HG02938 (cell line): ENCODE data around the gene TNRC6B.
A peak's percentile ranks its signal among the peaks of the same experiment; 100 is the strongest.
"Not testable (repeated sequence)": the region's sequence is repeated elsewhere in the genome, so short reads cannot be mapped to it uniquely, and the experiment has no call there.

Source experiments
- ATAC-seq: cut with Tn5 transposase; IDR thresholded peaks from one replicate; pipeline ENCODE4 v1.9.1; 2021; ENCODE audit warnings: mild to moderate bottlenecking, moderate library complexity; ENCODE audit not compliant: unreplicated experiment

The TNRC6B gene

DNA sequence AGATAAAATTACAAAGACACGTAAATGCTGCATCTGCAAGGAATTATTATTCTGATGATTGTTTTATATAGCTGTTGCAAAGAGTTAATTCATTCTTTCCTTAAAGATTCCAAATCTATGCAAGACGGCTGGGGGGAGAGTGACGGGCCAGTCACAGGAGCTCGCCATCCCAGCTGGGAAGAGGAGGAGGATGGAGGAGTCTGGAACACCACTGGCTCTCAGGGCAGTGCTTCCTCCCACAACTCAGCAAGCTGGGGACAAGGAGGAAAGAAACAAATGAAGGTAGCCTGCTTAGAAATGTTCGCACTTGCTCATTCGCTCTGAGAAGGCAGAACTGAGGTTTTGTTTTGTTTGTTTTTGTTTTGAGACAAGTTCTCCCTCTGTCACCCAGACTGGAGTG lies 95.6 kb downstream of the TNRC6B start:
- no peak for ATAC-seq

DNA sequence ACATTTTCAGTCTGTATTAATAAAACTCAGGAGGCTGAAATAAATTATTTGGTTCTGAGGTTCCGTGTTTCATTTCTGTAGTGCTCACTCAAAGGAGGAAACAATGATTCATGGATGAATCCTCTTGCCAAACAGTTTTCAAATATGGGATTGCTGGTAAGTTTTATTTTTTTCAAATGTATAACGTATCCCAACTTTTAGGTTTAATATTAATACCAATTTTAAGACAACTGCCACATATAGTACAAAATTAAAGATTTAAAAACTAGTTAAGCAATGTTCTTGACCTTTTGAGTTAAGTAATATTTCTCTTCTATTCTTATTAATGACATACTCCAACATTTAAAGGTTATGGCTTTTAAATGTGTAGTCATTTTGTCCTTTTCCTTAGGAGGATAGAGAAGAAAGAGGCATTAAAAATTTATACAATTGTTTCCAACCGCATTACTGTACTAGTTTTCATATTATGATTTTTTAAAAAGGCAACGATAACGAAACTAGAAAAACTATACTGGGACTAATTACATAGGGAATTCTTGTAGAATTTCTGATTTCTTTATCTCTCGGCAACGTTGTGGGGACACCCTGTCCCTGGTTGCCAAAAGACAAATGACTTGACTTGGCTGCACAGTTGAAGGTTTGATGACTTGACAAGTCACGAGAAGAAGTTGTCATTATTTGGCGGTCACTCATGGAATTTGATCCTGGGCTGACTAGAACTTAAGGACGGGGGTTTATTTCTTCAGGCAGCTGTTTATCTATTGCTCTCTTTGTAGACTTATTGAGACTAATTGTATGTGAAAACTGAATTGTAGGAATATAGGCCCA lies 99.5 kb downstream of the TNRC6B start:
- ATAC-seq = no peak

DNA sequence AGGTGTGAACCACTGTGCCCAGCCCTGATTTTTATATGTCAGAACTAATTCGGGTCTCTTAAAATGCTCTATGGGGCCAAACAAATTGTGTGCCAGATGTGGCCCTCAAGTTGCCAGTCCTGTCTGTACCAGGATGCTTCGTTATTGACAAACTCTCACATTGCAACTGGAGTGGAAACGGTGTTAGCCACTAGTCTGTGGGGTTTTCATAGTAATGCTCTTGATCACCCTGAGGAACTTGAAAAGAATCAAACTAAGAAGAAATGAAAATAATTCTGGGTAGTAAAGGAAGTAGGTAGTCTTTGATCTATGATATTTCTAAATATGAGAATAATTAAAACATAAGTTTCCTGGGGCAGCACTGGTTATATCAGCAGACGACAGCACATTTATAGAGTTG lies 101.3 kb downstream of the TNRC6B start:
- no peak for ATAC-seq

DNA sequence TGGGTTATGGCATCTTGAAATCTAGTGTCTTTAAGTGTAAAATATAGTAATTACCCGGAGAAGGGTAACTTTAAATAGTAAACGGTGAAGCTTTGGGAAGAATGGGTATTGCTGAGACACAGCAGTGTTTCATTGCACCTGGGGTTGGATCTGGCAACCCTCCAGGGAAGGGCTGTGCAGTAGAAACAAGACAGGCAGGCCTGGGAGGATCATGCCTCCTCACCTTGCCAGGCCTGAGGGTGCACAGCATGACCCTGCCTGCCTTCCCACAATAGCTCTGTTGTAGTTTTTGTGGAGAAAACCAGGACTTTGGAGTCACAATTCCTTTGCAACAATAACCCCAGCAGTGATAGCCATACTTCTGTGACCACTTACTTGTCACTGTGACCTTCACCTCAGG lies 104.0 kb downstream of the TNRC6B start:
- no peak for ATAC-seq

DNA sequence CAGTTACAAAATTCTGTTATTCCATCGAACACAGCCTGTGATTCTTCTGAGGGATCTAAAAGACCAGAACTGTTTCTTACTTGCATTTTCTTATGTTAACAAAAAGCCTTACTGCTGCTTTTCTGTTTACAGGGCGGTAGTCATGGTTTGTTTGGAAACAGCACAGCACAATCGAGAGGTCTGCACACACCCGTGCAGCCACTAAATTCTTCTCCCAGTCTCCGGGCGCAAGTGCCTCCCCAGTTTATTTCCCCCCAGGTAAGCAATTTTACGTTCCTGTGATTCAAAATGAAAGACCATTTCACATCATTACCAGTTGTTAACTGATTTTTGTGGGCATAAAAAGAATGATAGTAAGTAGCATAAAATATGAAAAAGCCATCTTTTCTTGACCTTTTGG lies 107.8 kb downstream of the TNRC6B start:
- no peak for ATAC-seq

DNA sequence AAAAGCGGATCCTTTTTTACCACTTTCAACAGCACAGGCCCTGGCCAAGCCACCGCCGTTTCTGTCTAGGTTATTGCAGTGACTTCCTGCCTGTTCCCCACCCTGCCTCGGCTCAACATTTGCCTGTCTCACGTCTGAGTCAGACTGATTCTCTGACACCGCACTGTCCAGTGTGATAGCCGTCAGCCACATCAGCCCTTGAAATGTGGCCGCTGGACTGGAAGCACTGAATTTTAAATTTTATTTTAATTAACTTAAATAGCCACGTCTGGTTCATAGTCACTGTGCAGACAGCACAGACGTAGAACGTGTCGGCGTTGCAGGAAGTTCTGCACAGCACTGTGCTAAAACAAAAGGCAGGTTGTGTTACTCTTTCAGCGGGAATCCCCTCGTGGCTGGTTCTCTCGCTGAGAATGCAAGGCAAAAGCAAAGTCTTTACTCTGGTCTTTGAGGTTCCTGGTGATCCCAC lies 112.3 kb downstream of the TNRC6B start:
- peak; percentile 51 for ATAC-seq

DNA sequence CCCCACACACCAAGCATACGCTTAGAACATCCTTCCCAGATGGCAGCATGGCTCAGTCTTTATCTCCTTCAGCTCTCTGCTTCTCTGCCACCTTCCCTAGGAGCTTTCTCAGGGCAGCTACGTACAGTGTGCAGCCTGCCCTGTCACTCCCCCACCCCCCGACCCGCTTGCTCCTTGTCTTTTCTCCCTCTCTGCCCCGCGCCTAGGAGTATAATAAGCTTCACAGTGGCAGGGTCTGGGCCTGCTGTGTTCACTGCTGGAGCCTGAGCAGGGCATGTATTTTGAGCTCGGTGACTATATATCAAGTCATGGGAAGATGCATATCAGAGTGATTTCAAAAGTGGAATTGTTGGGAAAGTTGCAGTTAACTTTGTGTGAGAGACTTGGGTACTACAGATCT lies 112.8 kb downstream of the TNRC6B start:
- ATAC-seq = no peak

DNA sequence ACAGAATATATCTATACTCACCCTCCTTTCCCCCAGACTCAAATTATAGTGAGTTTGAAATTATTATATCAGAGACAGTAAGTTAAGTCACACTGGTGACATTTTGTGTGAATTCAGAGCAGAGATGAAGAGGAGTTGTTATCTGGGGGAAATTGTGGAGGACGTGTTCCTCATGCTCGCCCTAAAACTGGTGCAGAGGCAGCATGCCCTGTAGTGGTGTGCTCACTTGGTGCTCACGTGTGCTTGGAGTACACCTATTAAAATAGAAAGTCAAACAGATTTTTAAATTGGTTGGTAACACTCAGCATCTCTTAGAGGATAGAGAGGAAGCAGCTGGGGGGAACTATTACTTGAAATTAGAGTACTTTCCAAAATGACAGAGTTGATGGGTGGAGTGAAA lies 117.0 kb downstream of the TNRC6B start:
- ATAC-seq = no peak

DNA sequence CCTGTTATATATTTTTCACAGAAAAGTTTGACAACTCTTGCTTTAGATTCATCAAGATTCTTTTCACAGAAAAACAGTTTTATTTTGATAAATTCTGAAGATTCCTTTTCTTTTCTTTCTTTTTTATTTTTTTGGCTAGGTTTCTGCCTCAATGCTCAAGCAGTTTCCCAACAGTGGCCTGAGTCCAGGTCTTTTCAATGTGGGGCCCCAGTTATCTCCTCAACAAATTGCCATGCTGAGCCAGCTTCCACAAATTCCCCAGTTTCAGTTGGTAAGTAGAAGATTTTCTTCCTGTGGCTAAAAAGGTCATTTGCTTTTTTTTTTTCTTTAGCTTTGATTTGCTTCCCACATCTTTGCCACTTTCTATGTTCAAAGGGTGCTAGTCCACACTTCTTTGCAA lies 122.6 kb downstream of the TNRC6B start:
- no peak for ATAC-seq

DNA sequence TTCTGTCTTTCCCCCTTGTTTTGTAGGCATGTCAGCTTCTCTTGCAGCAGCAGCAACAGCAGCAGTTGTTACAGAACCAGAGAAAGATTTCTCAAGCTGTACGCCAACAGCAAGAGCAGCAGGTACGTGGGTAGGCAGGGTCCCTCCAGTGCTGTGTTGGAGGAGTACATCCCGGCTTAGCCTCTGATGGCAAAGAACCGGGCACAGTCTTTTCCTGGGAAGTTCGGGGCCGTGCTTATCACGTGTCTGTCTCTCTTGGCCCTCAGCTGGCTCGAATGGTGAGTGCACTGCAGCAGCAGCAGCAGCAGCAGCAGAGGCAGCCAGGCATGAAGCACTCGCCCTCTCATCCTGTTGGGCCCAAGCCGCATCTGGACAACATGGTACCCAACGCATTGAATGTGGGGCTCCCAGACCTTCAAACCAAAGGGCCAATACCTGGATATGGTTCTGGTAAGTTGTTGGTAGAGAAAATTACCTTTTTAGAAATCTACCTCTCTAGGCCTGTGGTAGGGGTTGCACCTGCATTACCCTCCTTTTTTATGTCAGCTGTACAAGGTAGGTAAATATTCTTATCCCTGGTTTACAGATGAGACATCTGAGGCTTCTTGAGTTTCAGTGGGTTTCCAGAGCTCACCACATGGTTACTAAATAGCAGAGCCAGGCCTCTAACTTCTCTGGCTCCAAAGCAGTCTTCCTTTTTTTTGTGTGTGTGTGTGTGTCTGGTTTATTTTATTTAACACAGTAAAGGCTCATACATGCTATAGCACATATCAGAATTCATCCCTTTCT lies 123.4 kb downstream of the TNRC6B start:
- peak; percentile 91 for ATAC-seq

DNA sequence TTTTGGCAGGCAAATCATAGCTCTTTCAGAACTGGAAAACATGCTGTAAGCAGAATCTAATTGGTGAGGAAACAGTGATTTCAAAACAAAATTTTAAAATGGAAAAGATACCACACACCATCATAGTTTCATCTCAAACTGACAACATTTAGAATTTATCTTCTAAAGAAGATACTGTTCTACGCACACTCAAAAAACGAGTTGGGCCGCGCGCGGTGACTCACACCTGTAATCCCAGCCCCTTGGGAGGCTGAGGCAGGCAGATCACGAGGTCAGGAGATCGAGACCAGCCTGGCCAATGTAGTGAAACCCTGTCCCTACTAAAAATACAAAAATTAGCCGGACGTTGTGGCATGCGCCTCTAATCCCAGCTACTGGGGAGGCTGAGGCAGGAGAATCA lies 124.4 kb downstream of the TNRC6B start:
- no peak for ATAC-seq

DNA sequence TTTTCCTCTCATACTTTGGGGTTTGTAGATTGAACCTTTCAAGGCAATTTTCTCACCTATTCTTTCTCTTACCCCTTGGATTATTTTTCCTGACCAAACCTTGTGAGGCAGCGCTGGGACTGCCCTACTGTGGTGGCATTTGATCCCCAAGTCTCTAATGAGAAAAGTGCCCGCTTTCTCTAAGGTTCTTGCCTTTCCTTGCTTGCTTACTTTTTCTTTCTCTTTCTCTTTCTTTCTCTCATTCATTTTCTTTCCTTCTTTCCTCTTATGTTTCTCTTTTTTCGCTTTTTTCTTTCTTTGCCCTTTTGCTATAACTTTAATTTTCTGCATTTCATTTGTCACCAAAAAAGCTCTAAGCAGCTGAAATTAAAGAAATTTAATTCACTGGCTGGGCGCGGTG lies 127.9 kb downstream of the TNRC6B start:
- ATAC-seq = no peak

DNA sequence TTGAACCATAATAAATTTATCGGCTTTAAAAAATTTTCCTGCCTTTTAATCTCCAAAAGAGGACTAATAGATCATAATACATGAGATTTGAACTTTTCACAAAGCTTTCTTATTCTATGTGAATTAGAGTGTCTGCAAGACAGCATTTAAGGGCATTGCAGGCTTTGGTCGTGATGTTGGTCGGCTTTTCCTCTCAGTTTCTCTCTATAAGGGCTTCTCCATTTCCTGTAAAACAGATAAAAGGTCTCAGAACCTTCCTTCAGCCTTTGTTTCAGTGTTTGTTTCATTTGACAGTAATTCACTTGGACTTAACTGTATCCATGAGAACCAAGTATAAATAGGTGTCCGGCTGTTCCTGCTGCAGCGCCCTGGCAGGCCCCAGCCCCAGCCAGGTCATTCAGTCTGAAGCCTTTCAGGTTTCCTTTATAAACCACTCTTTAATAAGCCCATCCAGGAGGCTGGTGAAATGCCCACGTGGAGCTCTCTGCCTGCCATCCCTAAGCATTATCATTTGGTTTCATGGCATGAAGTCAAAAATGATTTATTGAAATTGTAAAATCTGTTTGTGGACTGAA lies 131.4 kb downstream of the TNRC6B start:
- ATAC-seq = no peak

DNA sequence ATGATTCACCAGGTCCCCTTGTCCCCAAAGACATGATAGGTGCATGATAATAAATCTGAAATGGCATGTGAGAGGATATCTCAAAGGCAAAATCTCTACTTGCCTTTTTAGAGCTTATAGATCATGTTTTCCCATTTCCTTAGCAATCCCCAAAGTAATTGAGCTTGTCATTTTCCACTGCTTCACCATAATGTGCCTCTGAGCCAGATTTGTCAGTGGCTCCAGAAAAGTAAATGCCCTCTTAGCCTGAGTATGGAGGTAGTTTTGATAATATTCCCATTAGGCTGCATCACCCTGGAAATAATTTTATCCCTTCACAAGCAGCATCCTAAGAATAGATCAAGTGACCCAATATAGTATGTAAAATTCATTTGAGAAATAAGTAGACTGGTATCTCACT lies 131.9 kb downstream of the TNRC6B start:
- no peak for ATAC-seq

DNA sequence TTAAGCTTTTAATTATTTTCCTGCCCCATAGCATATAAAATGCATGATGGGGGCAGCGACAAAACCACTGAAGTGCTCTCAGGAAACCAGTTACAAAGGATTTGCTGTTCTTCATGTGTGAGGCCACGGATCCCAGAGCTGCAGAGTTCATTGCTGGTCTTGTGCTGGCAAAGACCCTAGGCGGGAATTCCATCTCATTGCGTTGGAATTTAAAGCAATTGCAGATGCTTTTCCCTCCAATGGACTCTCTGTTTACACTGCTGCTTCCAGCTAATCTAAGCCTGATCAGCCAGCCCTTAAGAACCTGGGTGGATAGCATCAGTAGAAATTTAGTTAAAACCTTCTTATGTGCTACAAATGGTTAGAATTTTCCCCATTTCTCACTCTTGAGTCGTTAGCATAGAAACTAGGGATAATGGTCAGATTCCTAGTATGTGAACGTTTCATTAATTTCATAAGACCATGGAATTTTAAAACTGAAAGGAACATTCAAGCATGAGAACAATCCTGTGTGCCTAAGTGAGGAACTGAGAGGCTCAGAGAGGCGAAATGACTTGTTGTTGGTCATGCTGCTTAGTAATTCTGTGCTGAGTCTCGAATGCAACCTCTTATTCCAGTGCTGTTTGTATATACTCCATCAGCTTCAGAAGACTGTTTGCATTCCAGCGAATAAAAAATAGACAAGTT lies 132.5 kb downstream of the TNRC6B start:
- no peak for ATAC-seq

DNA sequence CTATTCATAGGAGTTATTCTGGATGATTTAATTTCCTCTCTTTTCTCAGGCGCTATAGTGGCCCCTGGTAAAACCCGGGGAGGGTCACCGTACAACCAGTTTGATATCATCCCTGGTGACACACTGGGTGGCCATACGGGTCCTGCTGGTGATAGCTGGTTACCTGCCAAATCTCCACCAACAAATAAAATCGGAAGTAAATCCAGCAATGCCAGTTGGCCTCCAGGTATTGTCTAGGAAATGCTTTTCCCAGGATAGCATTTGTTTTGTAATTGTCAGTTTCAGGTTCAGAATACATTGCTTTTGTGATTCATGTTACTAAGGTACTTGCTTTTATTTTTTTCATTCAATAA lies 133.0 kb downstream of the TNRC6B start:
- ATAC-seq = no peak

DNA sequence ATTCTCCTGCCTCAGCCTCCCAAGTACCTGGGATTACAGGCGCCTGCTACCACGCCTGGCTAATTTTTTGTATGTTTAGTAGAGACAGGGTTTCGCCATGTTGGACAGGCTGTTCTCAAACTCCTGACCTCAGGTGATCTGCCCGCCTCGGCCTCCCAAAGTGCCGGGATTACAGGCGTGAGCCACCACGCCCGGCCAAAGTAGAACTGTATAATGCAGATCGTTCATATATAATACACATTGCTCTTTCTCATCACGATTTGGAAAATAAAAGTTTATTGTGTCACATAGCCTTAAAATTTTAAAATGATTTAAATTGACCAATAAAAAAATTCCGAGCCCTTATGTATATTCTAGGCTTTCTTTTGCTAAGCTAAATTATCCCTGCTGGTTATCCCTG lies 133.9 kb downstream of the TNRC6B start:
- not testable (repeated sequence) for ATAC-seq

DNA sequence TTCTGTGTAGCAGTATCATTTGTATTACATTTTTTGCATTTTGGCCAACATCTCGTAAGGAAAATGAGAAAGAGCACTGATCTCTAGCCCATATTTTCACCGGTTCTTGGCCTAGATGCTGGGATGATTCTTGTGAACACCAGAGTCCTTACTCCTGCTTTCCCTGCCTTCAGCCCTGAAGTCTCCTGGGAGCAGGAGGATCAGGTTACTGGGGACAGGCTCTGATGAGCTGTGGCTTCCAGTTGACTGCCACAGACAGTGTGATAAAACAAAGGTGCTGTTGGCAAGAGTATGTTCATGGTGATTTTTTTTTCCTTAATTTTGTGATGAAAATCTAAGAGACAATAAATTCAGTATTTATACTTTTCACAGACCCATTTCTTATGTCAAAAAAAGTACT lies 134.3 kb downstream of the TNRC6B start:
- no peak for ATAC-seq

DNA sequence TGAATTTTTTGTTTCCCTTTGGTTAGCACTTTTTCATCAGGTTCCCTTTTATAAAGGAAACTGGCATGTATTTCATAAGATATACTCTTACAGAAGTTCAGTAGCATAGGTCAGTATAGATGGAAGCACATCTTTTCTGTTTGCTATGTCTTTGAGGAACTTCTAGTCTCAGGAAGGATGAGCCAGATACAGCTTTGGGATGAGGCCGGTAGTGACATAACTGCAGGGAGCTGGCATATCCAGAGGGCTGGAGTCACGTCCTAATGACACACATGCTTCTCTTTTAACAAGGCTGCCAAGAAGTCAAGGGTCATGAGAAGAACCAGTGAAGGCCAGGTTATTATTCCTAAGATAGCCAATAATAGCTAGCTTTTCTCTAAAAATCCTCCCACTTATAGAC lies 135.3 kb downstream of the TNRC6B start:
- ATAC-seq = no peak

DNA sequence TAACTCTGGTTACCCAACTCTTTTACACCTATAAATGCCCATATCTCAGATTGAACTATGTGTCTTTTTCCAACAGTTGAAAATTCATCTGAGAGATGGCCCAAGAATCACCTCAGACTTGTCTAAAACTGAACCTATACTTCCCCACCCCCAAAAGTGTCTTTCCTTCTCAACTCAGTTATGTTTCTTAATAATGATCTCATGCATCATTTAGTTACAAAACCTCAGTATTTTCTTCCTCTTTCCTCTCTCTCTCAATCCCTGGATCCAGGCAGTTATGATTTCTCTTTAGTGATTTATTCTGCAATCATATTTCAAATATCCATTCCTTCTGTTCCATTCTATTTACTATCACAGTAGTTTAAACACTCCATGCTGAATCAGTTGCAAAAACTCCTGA lies 136.3 kb downstream of the TNRC6B start:
- ATAC-seq = no peak

DNA sequence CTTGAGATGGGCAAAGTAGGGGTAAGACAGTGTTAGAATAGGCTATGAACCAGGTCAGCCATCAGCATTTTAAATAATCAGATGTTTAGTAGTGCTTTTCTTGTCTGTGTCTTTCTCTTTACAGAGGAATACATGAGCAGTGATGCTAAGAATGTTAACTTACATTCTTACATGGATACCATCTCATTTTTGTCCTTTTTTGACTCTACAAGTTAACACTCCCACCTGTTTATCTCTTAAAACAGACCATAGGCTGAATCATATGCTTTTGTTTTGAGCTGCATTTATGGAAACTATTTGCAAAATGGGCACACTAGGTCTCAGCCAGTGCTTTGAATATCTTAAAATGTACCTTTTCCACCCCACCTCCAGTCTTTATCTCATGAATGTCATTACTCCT lies 143.0 kb downstream of the TNRC6B start:
- no peak for ATAC-seq
